ENCODE data around the gene TMEM132D.

Gene TMEM132D

DNA sequence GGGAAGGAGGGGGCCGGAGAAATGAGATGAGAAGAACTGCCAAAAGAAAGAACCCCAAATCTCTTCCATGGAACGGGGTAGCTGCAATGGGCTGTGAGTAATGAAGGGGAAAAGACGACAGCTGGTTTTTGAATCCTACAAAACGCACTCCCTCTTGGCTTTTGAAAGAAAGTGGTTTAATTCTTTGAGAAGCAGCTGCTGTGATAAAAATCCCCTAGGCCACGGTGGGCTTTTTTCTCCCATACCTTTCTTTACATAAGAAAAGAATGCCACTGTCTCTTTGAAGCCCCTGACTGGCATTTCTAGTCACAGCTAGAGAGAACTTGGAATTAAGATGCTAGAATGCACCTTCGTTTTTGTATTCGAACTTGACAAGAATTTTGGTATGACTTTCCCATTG is 564.5 kb downstream of the TMEM132D start:
- Histone ChIP-seq H3K36me3 (ENCODE audit: insufficient read depth) (no peaks in the 10 kb centered on the region), H3K9ac (no peak overlapping the region), H3K4me1 (ENCODE audit: low read depth, poor library complexity, severe bottlenecking) (no peaks in the 10 kb centered on the region), H3K27ac (no peak overlapping the region), H3K27me3 (ENCODE audit: insufficient read depth, low read depth) (no peaks in the 10 kb centered on the region), H4K20me1 (ENCODE audit: insufficient read depth) (no peaks in the 10 kb centered on the region), H3K79me2 (ENCODE audit: insufficient read depth, low read depth) (no peaks in the 10 kb centered on the region), H3K4me3 (IDR thresholded peaks at IDR 0.05; ENCODE audit: insufficient read depth, low read depth, low read length) (no peak overlapping the region), H2AFZ (ENCODE audit: low read depth) (no peak overlapping the region), H3K4me2 (no peak overlapping the region)
- no peak for TF ChIP-seq CTCF (conservative IDR thresholded peaks at IDR 0.05; ENCODE audit: low read depth, low read length)

GRCh38 chr12:129337413-129337812 is 566.4 kb downstream of the TMEM132D start:
- Histone ChIP-seq H2AFZ (ENCODE audit: low read depth) (no peak overlapping the region), H3K4me3 (IDR thresholded peaks at IDR 0.05; ENCODE audit: insufficient read depth, low read depth, low read length) (no peak overlapping the region)

GRCh38 chr12:129335773-129336172 is 568.1 kb downstream of the TMEM132D start:
- no peaks in the 10 kb centered on the region for H3K79me2 ChIP-seq (ENCODE audit: insufficient read depth, low read depth)
- H3K4me1 ChIP-seq (ENCODE audit: low read depth, poor library complexity, severe bottlenecking) = no peaks in the 10 kb centered on the region
- no peak overlapping the region for H3K9ac ChIP-seq
- H3K4me2 ChIP-seq = no peak overlapping the region
- H3K27ac ChIP-seq = no peak overlapping the region
- H3K4me3 ChIP-seq (IDR thresholded peaks at IDR 0.05; ENCODE audit: insufficient read depth, low read depth, low read length) = no peak overlapping the region
- no peak overlapping the region for H2AFZ ChIP-seq (ENCODE audit: low read depth)
- no peaks in the 10 kb centered on the region for H3K36me3 ChIP-seq (ENCODE audit: insufficient read depth)
- no peaks in the 10 kb centered on the region for H3K27me3 ChIP-seq (ENCODE audit: insufficient read depth, low read depth)
- TF ChIP-seq CTCF (conservative IDR thresholded peaks at IDR 0.05; ENCODE audit: low read depth, low read length) = no peak
- H4K20me1 ChIP-seq (ENCODE audit: insufficient read depth) = no peaks in the 10 kb centered on the region

More at GRCh38 chr12:129337413-129337812, 566.4 kb downstream of the TMEM132D start:
- H3K27me3 ChIP-seq (ENCODE audit: insufficient read depth, low read depth) = no peaks in the 10 kb centered on the region
- no peaks in the 10 kb centered on the region for H3K79me2 ChIP-seq (ENCODE audit: insufficient read depth, low read depth)
- no peak overlapping the region for H3K9ac ChIP-seq
- H4K20me1 ChIP-seq (ENCODE audit: insufficient read depth) = no peaks in the 10 kb centered on the region
- no peaks in the 10 kb centered on the region for H3K4me1 ChIP-seq (ENCODE audit: low read depth, poor library complexity, severe bottlenecking)
- no peak overlapping the region for H3K4me2 ChIP-seq
- H3K36me3 ChIP-seq (ENCODE audit: insufficient read depth) = no peaks in the 10 kb centered on the region
- no peak overlapping the region for H3K27ac ChIP-seq
- TF ChIP-seq CTCF (conservative IDR thresholded peaks at IDR 0.05; ENCODE audit: low read depth, low read length) = no peak

GRCh38 chr12:129332286-129332685 is 571.5 kb downstream of the TMEM132D start:
- H2AFZ ChIP-seq (ENCODE audit: low read depth) = no peak overlapping the region
- H3K4me2 ChIP-seq = no peak overlapping the region
- H4K20me1 ChIP-seq (ENCODE audit: insufficient read depth) = no peaks in the 10 kb centered on the region
- H3K9ac ChIP-seq = no peak overlapping the region
- no peak overlapping the region for H3K4me3 ChIP-seq (IDR thresholded peaks at IDR 0.05; ENCODE audit: insufficient read depth, low read depth, low read length)
- H3K27me3 ChIP-seq (ENCODE audit: insufficient read depth, low read depth) = no peaks in the 10 kb centered on the region
- no peaks in the 10 kb centered on the region for H3K4me1 ChIP-seq (ENCODE audit: low read depth, poor library complexity, severe bottlenecking)
- no peak for TF ChIP-seq CTCF (conservative IDR thresholded peaks at IDR 0.05; ENCODE audit: low read depth, low read length)
- H3K36me3 ChIP-seq (ENCODE audit: insufficient read depth) = no peaks in the 10 kb centered on the region
- H3K27ac ChIP-seq = no peak overlapping the region
- no peaks in the 10 kb centered on the region for H3K79me2 ChIP-seq (ENCODE audit: insufficient read depth, low read depth)
